Hepatocyte (in vitro differentiated cells): ENCODE data around the gene SIRPG. TPM values are rescaled to one million over a fixed set of nuclear protein-coding genes. Genes with fewer than 3 reads are reported as not detected.
A peak's percentile ranks its signal among the peaks of the same experiment; 100 is the strongest.
"Not testable (repeated sequence)": the region's sequence is repeated elsewhere in the genome, so short reads cannot be mapped to it uniquely, and the experiment has no call there.

Source experiments
- DNase-seq: peaks from one replicate; pipeline ENCODE4 v3.0.0-alpha.2; 2016; ENCODE audit warnings: low spot score
- H2AFZ ChIP-seq: fragments of 200-600 bp; sonication (generic); 2 replicates; pipeline ENCODE4 v1.6.0; 2016; ENCODE audit warnings: antibody characterized with exemption, mild to moderate bottlenecking
- H3K27ac ChIP-seq: fragments of 200-600 bp; sonication (generic); 2 replicates; pipeline ENCODE4 v1.5.1; 2016; ENCODE audit warnings: mild to moderate bottlenecking
- H3K27me3 ChIP-seq: fragments of 200-600 bp; sonication (generic); 2 replicates; pipeline ENCODE4 v1.6.1; 2016
- H3K36me3 ChIP-seq: fragments of 200-600 bp; sonication (generic); replicated peaks from 2 replicates; pipeline ENCODE4 v1.5.1; 2016; ENCODE audit warnings: low read depth; ENCODE audit not compliant: insufficient read depth
- H3K4me1 ChIP-seq: fragments of 200-600 bp; sonication (generic); 2 replicates; pipeline ENCODE4 v1.5.1; 2016; ENCODE audit warnings: mild to moderate bottlenecking, moderate library complexity; ENCODE audit not compliant: insufficient read depth
- H3K4me2 ChIP-seq: fragments of 200-600 bp; sonication (generic); 2 replicates; pipeline ENCODE4 v1.6.0; 2016
- H3K4me3 ChIP-seq: fragments of 200-600 bp; sonication (generic); 2 replicates; pipeline ENCODE4 v1.5.1; 2016; ENCODE audit warnings: mild to moderate bottlenecking
- H3K79me2 ChIP-seq: fragments of 200-600 bp; sonication (generic); 2 replicates; pipeline ENCODE4 v1.6.0; 2017; ENCODE audit warnings: mild to moderate bottlenecking
- H3K9me2 ChIP-seq: fragments of 200-600 bp; sonication (generic); replicated peaks from 2 replicates; pipeline ENCODE4 v1.6.0; 2017; ENCODE audit warnings: mild to moderate bottlenecking; ENCODE audit not compliant: insufficient read depth
- H3K9me3 ChIP-seq: fragments of 200-600 bp; sonication (generic); 2 replicates; pipeline ENCODE4 v1.5.1; 2016; ENCODE audit warnings: low read depth, mild to moderate bottlenecking
- H4K20me1 ChIP-seq: fragments of 200-600 bp; sonication (generic); 2 replicates; pipeline ENCODE4 v1.6.0; 2016; ENCODE audit warnings: mild to moderate bottlenecking; ENCODE audit not compliant: insufficient read depth, poor library complexity, severe bottlenecking
- EZH2 ChIP-seq: fragments of 200-600 bp; sonication (generic); IDR thresholded peaks from 2 replicates; pipeline ENCODE4 v1.6.1; 2016; ENCODE audit warnings: antibody characterized with exemption, mild to moderate bottlenecking, borderline replicate concordance
- EZH2phosphoT487 ChIP-seq: fragments of 200-600 bp; sonication (generic); IDR thresholded peaks from one replicate; pipeline ENCODE4 v1.6.1; 2018; ENCODE audit warnings: antibody characterized with exemption, mild to moderate bottlenecking, low read depth, moderate library complexity; ENCODE audit not compliant: unreplicated experiment, severe bottlenecking
- WGBS: methylation state at CpG from one replicate; pipeline ENCODE4 v1.1.6; 2016; ENCODE audit warnings: low lambda C conversion rate; ENCODE audit errors: missing lambda C conversion rate; 5-methylcytosine and 5-hydroxymethylcytosine counted together
- polyA plus RNA-seq: library from polyadenylated mRNA; unstranded; fragments of >200 nt; fragmentation: Nextera tagmentation; extraction: Ambion mirVana; gene quantifications from 2 replicates; pipeline ENCODE4 v1.2.1, GENCODE V29; 2016
- total RNA-seq: library from RNA; depleted of rRNA; stranded (reverse); fragments of >200 nt; gene quantifications from 2 replicates; pipeline ENCODE4 v1.2.3, GENCODE V29; 2014
- TF ChIP-seq, protein P1 (sequence below): fragments of 200-600 bp; sonication (generic); IDR thresholded peaks from 2 replicates; pipeline ENCODE4 v1.5.1; 2016; ENCODE audit warnings: antibody characterized with exemption, mild to moderate bottlenecking; ENCODE audit not compliant: poor library complexity

The SIRPG gene
- total and polyA plus RNA-seq, 2 experiments from 2014 or later: not detected

- H3K9me3 ChIP-seq: no peaks in the 10 kb centered on the region
- no peaks in the 10 kb centered on the region for H3K27me3 ChIP-seq
- H3K36me3 ChIP-seq: no peaks in the 10 kb centered on the region
- no peak overlapping the region for H3K4me2 ChIP-seq
- H3K4me1 ChIP-seq: no peaks in the 10 kb centered on the region
- no peaks in the 10 kb centered on the region for H3K9me2 ChIP-seq
- H3K79me2 ChIP-seq: no peaks in the 10 kb centered on the region
- TF ChIP-seq EZH2 (no peak), EZH2phosphoT487 (no peak)
- TF ChIP-seq, protein P1, sequence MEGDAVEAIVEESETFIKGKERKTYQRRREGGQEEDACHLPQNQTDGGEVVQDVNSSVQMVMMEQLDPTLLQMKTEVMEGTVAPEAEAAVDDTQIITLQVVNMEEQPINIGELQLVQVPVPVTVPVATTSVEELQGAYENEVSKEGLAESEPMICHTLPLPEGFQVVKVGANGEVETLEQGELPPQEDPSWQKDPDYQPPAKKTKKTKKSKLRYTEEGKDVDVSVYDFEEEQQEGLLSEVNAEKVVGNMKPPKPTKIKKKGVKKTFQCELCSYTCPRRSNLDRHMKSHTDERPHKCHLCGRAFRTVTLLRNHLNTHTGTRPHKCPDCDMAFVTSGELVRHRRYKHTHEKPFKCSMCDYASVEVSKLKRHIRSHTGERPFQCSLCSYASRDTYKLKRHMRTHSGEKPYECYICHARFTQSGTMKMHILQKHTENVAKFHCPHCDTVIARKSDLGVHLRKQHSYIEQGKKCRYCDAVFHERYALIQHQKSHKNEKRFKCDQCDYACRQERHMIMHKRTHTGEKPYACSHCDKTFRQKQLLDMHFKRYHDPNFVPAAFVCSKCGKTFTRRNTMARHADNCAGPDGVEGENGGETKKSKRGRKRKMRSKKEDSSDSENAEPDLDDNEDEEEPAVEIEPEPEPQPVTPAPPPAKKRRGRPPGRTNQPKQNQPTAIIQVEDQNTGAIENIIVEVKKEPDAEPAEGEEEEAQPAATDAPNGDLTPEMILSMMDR: no peak
- no peak overlapping the region for H3K27ac ChIP-seq
- H2AFZ ChIP-seq: no peak overlapping the region
- peak; percentile 0 for DNase-seq
- no peaks in the 10 kb centered on the region for H4K20me1 ChIP-seq
- no peak overlapping the region for H3K4me3 ChIP-seq
Observed at GRCh38 chr20:1618479-1618878, 39.1 kb downstream of the SIRPG start.

DNA sequence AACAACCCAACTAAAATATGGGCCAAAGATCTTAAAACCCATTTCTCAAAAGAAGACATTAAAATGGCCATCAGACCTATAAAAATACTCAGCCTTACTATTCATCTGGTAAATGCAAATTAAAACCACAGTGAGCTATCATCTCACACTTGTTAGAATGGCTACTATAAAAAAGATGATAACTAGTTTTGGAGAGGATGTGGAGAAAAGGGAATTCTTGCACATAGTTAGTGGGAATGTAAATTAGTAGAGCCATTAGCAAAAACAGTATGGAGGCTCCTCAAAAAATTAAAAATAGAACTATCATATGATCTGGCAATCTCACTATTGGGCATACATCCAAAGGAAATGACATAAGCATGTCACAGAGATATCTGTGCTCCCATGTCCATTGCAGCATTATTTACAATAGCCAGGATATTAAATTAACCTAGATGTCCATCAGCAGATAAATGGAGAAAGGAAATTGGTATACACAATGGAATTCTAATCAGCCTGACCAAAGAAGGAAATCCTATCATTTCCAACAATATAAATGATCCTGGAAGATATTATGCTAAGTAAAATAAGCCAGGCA is 40.6 kb downstream of the SIRPG start:
- H3K27me3 ChIP-seq: no peaks in the 10 kb centered on the region
- no peaks in the 10 kb centered on the region for H3K9me3 ChIP-seq
- no peaks in the 10 kb centered on the region for H4K20me1 ChIP-seq
- TF ChIP-seq EZH2: no peak
- no peak overlapping the region for H3K4me3 ChIP-seq
- no peak overlapping the region for H3K27ac ChIP-seq
- H2AFZ ChIP-seq: no peak overlapping the region
- H3K4me1 ChIP-seq: no peaks in the 10 kb centered on the region
- H3K79me2 ChIP-seq: no peaks in the 10 kb centered on the region
- peak; percentile 0 for DNase-seq
- H3K36me3 ChIP-seq: no peaks in the 10 kb centered on the region
- H3K4me2 ChIP-seq: no peak overlapping the region
- no peaks in the 10 kb centered on the region for H3K9me2 ChIP-seq

DNA sequence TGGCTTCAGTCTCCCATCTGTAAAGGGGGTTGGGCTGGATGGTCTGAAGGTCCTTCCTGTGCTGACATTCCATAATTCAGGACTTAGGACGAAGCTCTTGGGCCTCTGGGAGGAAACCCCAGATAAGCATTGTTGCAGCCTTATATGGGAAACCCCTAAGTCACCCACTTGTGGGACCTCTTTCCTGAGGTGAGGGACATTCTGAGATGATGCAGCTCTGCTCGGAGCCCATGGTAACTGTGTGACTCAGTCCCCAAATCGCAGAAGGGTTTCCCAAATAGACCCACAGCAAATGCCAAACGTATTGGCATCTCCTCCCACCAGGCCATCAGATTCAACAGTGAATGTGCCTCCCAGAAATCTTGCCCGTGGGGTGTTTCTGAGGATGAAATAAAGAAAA is 47.2 kb downstream of the SIRPG start:
- H3K27me3 ChIP-seq, H3K79me2 ChIP-seq, H2AFZ ChIP-seq, H3K36me3 ChIP-seq, H3K9me2 ChIP-seq, H3K4me2 ChIP-seq, H3K9me3 ChIP-seq, H3K4me1 ChIP-seq, H4K20me1 ChIP-seq, H3K4me3 ChIP-seq, DNase-seq, H3K27ac ChIP-seq: not testable (repeated sequence)
- no CpG with 5 or more reads among the region's 5 CpGs for WGBS

GRCh38 chr20:1608678-1609347 is 48.8 kb downstream of the SIRPG start:
- not testable (repeated sequence) for H2AFZ ChIP-seq, H4K20me1 ChIP-seq, H3K27ac ChIP-seq, H3K4me2 ChIP-seq, H3K4me3 ChIP-seq, H3K9me3 ChIP-seq, H3K4me1 ChIP-seq, H3K9me2 ChIP-seq, H3K79me2 ChIP-seq, H3K27me3 ChIP-seq, DNase-seq, H3K36me3 ChIP-seq
- WGBS: 83% methylated on average over 3 of the region's 5 CpGs

DNA sequence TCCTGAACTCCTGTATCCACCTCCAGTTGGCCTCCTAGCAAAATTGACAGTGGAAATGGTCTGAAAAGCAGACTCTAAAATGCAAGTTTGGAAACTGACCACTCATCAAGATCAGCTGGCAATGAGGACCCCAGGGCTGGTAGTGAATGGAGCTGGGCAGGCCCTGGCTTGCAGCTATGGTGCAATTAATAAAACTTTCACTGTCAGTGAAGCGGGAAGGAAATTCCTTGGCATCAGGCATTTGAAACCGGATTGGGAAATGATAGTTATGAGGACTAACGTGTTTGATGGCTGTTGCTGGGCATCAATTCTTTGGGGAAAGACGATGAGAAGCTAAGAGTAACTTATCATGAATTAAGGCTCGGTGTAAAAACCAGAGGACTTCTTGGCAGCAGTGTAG is 56.8 kb downstream of the SIRPG start:
- no peaks in the 10 kb centered on the region for H3K27me3 ChIP-seq
- no peaks in the 10 kb centered on the region for H3K4me1 ChIP-seq
- no peak overlapping the region for H3K4me3 ChIP-seq
- H3K9me2 ChIP-seq: no peaks in the 10 kb centered on the region
- no peak overlapping the region for H3K4me2 ChIP-seq
- WGBS: no CpG with 5 or more reads among the region's 5 CpGs
- no peak for DNase-seq
- no peaks in the 10 kb centered on the region for H3K36me3 ChIP-seq
- no peak overlapping the region for H3K27ac ChIP-seq
- H3K9me3 ChIP-seq: no peaks in the 10 kb centered on the region
- no peaks in the 10 kb centered on the region for H3K79me2 ChIP-seq
- no peak overlapping the region for H2AFZ ChIP-seq
- no peak for TF ChIP-seq EZH2
- H4K20me1 ChIP-seq: no peaks in the 10 kb centered on the region
